ENCODE results near the gene TAPBP. TPM values are rescaled to one million over a fixed set of nuclear protein-coding genes. Genes with fewer than 3 reads are reported as not detected.
"Not testable (repeated sequence)": the region's sequence is repeated elsewhere in the genome, so short reads cannot be mapped to it uniquely, and the experiment has no call there.

The TAPBP gene
- total and polyA plus RNA-seq, 3 experiments from 2014 or later, result 211 to 500 (median 213) TPM

DNA sequence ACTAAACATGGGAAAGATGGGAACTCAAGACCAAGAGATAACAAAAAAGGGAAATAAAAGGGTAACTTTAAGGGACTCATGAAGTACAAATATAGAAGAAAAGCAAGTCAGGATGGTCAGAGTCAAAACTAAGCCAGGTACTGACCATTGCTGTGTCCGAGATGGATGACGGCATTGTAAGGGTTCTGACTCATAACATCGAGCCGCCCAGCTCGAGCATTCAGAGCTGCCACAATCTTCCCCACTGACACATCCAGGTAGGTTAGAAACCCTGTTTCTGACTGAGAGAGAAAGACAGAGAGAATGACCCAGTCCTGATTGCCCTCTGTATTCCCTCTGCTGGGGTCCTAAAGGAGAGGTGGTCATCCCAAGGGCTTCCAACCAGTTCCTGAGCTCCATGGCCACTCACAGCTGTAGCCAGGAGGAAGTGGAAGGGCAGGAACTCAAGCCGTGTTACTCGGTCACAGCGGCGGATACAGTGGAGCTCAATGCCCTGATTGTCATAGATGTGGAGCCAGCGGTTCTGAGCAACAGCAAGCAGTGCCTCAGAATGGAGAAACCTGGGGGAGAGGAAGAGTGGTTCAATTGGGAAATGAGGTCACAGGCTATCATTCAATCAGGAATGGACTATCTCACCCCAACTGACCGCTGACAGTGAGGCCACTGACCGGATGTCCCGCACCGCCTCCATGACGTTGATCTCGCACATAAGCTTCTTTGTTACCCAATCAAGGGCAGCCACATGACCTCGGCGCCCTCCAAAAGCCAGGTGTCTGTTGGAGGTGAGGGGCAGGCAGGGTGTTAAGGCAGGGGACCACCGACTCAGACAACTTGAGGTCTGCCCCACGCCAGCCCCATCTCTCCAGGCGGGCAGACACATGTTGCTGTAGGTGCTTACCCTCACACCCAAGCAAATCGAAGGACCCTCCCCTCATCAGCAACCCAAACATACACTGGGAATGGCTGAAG, 26.6 kb downstream of the TAPBP start:
- Histone ChIP-seq H3K36me3 (ENCODE audit: insufficient read depth, low read length) (peaks cover 34% of the 10 kb centered on the region), H3K4me3 (ENCODE audit: low read length) (no peak overlapping the region), H3K4me1 (ENCODE audit: insufficient read depth, low read length) (peaks cover 24% of the 10 kb centered on the region), H3K27ac (ENCODE audit: low read depth, low read length) (no peak overlapping the region), H3K9me3 (ENCODE audit: low read length) (no peaks in the 10 kb centered on the region), H3K27me3 (ENCODE audit: insufficient read depth, low read length, poor library complexity, severe bottlenecking) (no peaks in the 10 kb centered on the region)
- Mint-ChIP-seq H3K9me3 (no peaks in the 10 kb centered on the region), H3K4me1 (peaks cover 37 to 50% (median 49%) of the 10 kb centered on the region in 3 donors), H3K36me3 (peaks cover 6 to 68% (median 15%) of the 10 kb centered on the region in 3 donors), H3K4me3 (peak overlapping the region; percentile 89 to 99 (median 97)), H3K27me3 (no peaks in the 10 kb centered on the region), H3K27ac (peak overlapping the region in 6 of 8 donors; percentile 44 to 95 (median 73))
- CTCF ChIA-PET, result interaction anchor here (0.8 to 5.3 kb wide), 3 partner anchors 9 to 25 kb away, joined by 3 to 38 read pairs (median 4); partner anchors contain the start of genes B3GALT4, RPS18 and VPS52
- POLR2A ChIA-PET, result interaction anchor here (0.7 to 3.6 kb wide), 7 partner anchors 8 to 58 kb away, joined by 3 to 41 read pairs (median 8); partner anchors contain the start of genes B3GALT4, RGL2 and ZBTB22
- no peak for DNase-seq

DNA sequence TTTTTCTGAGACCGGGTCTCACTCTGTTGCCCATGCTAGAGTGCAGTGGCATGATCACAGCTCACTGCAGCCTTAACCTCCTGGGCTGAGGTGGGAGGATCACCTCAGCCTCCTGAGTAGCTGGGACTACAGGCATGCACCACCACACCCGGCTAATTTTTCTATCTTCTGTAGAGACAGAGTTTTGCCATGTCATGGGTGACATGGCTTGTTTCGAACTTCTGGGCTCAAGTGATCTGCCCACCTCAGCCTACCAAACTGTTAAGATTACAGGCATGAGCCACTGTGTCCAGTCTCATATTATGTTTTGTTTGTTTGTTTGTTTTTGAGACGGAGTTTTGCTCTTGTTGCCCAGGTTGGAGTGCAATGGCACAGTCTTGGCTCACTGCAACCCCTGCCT, 28.7 kb downstream of the TAPBP start:
- peaks cover 6 to 74% (median 16%) of the 10 kb centered on the region in 3 donors for H3K36me3 Mint-ChIP-seq
- H3K4me3 Mint-ChIP-seq, result peak overlapping the region in 1 of 7 donors; percentile 59
- H3K4me1 ChIP-seq (ENCODE audit: insufficient read depth, low read length), result peaks cover 18% of the 10 kb centered on the region
- H3K9me3 ChIP-seq (ENCODE audit: low read length); H3K27me3 ChIP-seq (ENCODE audit: insufficient read depth, low read length, poor library complexity, severe bottlenecking); H3K27ac Mint-ChIP-seq; H3K27ac ChIP-seq (ENCODE audit: low read depth, low read length); H3K9me3 Mint-ChIP-seq; POLR2A ChIA-PET; H3K4me3 ChIP-seq (ENCODE audit: low read length); H3K27me3 Mint-ChIP-seq; CTCF ChIA-PET; DNase-seq: not testable (repeated sequence)
- H3K36me3 ChIP-seq (ENCODE audit: insufficient read depth, low read length), result peaks cover 29% of the 10 kb centered on the region
- peaks cover 31 to 55% (median 45%) of the 10 kb centered on the region in 3 donors for H3K4me1 Mint-ChIP-seq

DNA sequence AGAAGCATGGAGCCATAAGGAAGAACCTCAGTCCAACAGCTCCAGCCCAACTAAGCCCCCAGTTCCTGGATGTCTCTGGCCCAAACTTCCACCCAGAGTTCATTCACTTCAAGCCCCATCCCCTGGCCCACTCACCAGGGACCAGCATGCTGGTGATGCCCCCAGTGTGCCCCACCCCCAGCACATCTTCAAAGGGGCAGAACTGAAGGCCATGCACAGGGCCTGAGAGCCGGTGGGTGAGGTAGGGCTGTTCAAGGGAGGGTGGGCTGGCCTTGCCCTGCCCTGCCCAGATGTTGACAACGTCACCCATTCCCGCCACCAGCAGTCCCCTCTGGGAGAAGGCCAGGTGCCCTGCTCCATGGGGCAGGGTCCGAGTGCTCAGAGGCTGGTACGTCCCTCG, 33.3 kb downstream of the TAPBP start:
- CTCF ChIA-PET, result no interaction called here
- POLR2A ChIA-PET, result interaction anchor here (0.8 kb wide), 1 partner anchor 9 kb away, joined by 4 read pairs; the partner anchor contains the start of genes PFDN6 and WDR46
- DNase-seq, result no peak
- peak overlapping the region in 3 of 7 donors; percentile 29 to 98 (median 36) for H3K4me3 Mint-ChIP-seq
- no peak overlapping the region for H3K4me3 ChIP-seq (ENCODE audit: low read length)
- H3K36me3 Mint-ChIP-seq, result peaks cover 0 to 82% (median 12%) of the 10 kb centered on the region in 3 donors
- H3K4me1 Mint-ChIP-seq, result peaks cover 33 to 61% (median 44%) of the 10 kb centered on the region in 3 donors
- H3K27ac ChIP-seq (ENCODE audit: low read depth, low read length), result peak overlapping the region; percentile 16
- H3K27me3 Mint-ChIP-seq, result no peaks in the 10 kb centered on the region
- H3K36me3 ChIP-seq (ENCODE audit: insufficient read depth, low read length), result peaks cover 25% of the 10 kb centered on the region
- H3K27me3 ChIP-seq (ENCODE audit: insufficient read depth, low read length, poor library complexity, severe bottlenecking), result no peaks in the 10 kb centered on the region
- peak overlapping the region in 3 of 8 donors; percentile 47 to 70 (median 64) for H3K27ac Mint-ChIP-seq
- no peaks in the 10 kb centered on the region for H3K9me3 ChIP-seq (ENCODE audit: low read length)
- H3K9me3 Mint-ChIP-seq, result no peaks in the 10 kb centered on the region
- peaks cover 30% of the 10 kb centered on the region for H3K4me1 ChIP-seq (ENCODE audit: insufficient read depth, low read length)

DNA sequence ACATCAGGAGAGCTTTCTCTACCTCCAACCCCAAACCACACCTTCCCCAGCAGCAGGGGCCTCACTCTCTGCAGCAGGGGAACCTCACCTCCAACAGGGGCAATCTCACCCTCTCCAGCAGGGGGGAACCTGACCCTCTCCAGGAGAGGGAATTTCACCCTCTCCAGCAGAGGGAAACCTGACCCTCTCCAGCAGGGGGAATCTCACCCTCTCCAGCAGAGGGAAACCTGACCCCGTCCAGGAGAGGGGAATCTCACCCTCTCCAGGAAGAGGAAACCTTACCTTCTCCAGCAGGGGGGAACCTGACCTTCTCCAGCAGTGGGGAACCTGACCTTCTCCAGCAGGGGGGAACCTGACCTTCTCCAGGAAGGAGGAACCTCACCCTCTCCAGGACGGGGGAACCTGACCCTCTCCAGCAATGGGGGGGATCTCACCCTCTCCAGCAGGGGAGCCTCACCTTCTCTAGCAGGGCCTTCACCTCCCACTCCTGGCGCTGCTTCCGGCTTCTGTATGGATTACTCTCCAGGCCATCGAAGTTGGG, 33.8 kb downstream of the TAPBP start:
- no peaks in the 10 kb centered on the region for H3K27me3 Mint-ChIP-seq
- H3K27ac Mint-ChIP-seq, result peak overlapping the region in 5 of 8 donors; percentile 43 to 90 (median 70)
- peaks cover 30% of the 10 kb centered on the region for H3K36me3 ChIP-seq (ENCODE audit: insufficient read depth, low read length)
- CTCF ChIA-PET, result interaction anchor here (3.8 kb wide), 1 partner anchor 8 kb away, joined by 38 read pairs; the partner anchor contains the start of genes PFDN6 and WDR46
- H3K27ac ChIP-seq (ENCODE audit: low read depth, low read length), result peak overlapping the region; percentile 16
- no peaks in the 10 kb centered on the region for H3K27me3 ChIP-seq (ENCODE audit: insufficient read depth, low read length, poor library complexity, severe bottlenecking)
- no peaks in the 10 kb centered on the region for H3K9me3 Mint-ChIP-seq
- H3K9me3 ChIP-seq (ENCODE audit: low read length), result no peaks in the 10 kb centered on the region
- POLR2A ChIA-PET, result no interaction called here
- H3K4me3 ChIP-seq (ENCODE audit: low read length), result no peak overlapping the region
- peaks cover 30% of the 10 kb centered on the region for H3K4me1 ChIP-seq (ENCODE audit: insufficient read depth, low read length)
- H3K36me3 Mint-ChIP-seq, result peaks cover 0 to 84% (median 12%) of the 10 kb centered on the region in 3 donors
- peak overlapping the region in 3 of 7 donors; percentile 29 to 98 (median 40) for H3K4me3 Mint-ChIP-seq
- peaks cover 36 to 66% (median 49%) of the 10 kb centered on the region in 3 donors for H3K4me1 Mint-ChIP-seq
- DNase-seq, result no peak

DNA sequence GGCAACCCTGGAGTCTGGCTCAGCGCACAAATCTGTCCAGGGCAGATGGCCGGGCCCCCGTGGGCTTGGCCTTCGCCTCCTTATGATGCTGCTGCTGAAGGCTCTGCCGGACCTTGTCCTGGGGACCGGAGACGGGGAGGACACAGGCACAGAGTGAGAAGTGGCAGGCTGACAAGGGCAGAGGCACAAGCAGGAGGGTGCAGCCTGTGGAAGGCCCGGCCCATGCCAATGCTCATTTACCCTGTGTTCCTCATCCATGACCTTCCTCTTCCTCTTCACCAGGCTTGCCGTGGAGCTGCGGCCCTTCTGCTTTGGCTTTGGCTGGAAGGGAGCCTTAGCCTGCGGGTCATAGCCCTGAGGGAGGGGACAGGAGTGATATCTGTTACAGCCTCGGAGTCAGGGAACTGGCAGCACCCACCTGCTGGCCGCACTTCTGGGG, 34.6 kb downstream of the TAPBP start:
- Mint-ChIP-seq H3K27me3 (no peaks in the 10 kb centered on the region), H3K36me3 (peaks cover 0 to 85% (median 17%) of the 10 kb centered on the region in 3 donors), H3K4me3 (peak overlapping the region in 5 of 7 donors; percentile 29 to 98 (median 89)), H3K27ac (peak overlapping the region in 4 of 8 donors; percentile 38 to 92 (median 90)), H3K4me1 (peaks cover 43 to 74% (median 57%) of the 10 kb centered on the region in 3 donors), H3K9me3 (no peaks in the 10 kb centered on the region)
- POLR2A ChIA-PET, result interaction anchor here (0.9 to 1.8 kb wide), 2 partner anchors 8 to 20 kb away, joined by 3 to 9 read pairs; partner anchors contain the start of gene RGL2
- peaks cover 35% of the 10 kb centered on the region for H3K4me1 ChIP-seq (ENCODE audit: insufficient read depth, low read length)
- no peaks in the 10 kb centered on the region for H3K27me3 ChIP-seq (ENCODE audit: insufficient read depth, low read length, poor library complexity, severe bottlenecking)
- no peak overlapping the region for H3K27ac ChIP-seq (ENCODE audit: low read depth, low read length)
- no peaks in the 10 kb centered on the region for H3K9me3 ChIP-seq (ENCODE audit: low read length)
- H3K36me3 ChIP-seq (ENCODE audit: insufficient read depth, low read length), result peaks cover 31% of the 10 kb centered on the region
- DNase-seq, result no peak
- CTCF ChIA-PET, result interaction anchor here (3.2 to 3.8 kb wide), 2 partner anchors 9 to 19 kb away, joined by 33 to 38 read pairs; partner anchors contain the start of genes PFDN6, RGL2 and WDR46
- no peak overlapping the region for H3K4me3 ChIP-seq (ENCODE audit: low read length)

DNA sequence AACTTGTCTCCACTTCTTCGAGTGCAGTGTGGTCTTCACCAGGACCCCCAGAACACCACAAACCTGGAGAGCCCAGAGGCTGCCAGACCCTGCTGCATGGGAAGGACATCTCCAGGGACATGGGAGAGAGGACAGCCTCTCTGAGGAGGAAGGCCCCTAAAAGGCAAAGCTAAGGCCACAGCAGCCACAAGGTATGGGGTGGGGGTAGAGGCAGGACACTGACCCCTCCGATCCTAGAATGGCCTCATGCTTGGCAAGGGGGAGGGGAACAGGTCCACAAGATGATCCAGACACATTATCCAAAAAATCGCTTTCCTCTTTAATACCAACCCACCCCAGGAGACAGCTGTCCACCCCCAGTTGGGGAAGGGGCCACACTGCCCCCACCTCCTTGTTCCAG, 35.1 kb downstream of the TAPBP start:
- H3K4me1 Mint-ChIP-seq, result peaks cover 46 to 79% (median 61%) of the 10 kb centered on the region in 3 donors
- H3K4me3 Mint-ChIP-seq, result peak overlapping the region; percentile 47 to 98 (median 89)

DNA sequence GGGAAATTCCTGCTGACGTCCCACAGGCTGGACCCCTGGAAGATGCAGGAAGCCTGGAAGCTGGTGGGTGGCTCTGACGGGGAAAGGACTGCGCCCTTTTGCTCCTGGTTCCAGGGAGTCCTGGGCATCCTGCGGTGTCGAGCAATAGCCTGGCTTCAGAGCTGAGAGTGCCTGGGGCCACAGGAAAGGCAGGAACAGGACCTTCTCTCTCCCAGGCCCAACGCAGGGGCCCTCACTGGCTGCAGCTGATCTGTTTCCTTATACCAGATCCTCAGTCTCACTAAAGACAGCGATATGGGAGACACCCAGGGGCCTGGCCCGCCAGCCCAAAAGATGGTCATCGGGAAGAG, 35.5 kb downstream of the TAPBP start:
- Mint-ChIP-seq H3K36me3 (peaks cover 0 to 90% (median 18%) of the 10 kb centered on the region in 3 donors), H3K4me3 (peak overlapping the region; percentile 47 to 98 (median 89)), H3K27ac (peak overlapping the region; percentile 60 to 96 (median 92)), H3K27me3 (no peaks in the 10 kb centered on the region), H3K9me3 (no peaks in the 10 kb centered on the region), H3K4me1 (peaks cover 50 to 83% (median 66%) of the 10 kb centered on the region in 3 donors)
- H3K4me1 ChIP-seq (ENCODE audit: insufficient read depth, low read length), result peaks cover 44% of the 10 kb centered on the region
- H3K9me3 ChIP-seq (ENCODE audit: low read length), result no peaks in the 10 kb centered on the region
- H3K27me3 ChIP-seq (ENCODE audit: insufficient read depth, low read length, poor library complexity, severe bottlenecking), result no peaks in the 10 kb centered on the region
- ChIA-PET POLR2A (interaction anchor here (0.5 to 2.8 kb wide), 7 partner anchors 9 to 29 kb away, joined by 3 to 41 read pairs (median 9); partner anchors contain the start of genes PFDN6, RGL2 and WDR46), CTCF (interaction anchor here (0.8 to 3.8 kb wide), 7 partner anchors 10 to 112 kb away, joined by 3 to 38 read pairs (median 9); partner anchors contain the start of genes PFDN6, RGL2 and WDR46)
- H3K27ac ChIP-seq (ENCODE audit: low read depth, low read length), result peak overlapping the region; percentile 68
- no peak for DNase-seq
- H3K4me3 ChIP-seq (ENCODE audit: low read length), result peak overlapping the region; percentile 80
- peaks cover 29% of the 10 kb centered on the region for H3K36me3 ChIP-seq (ENCODE audit: insufficient read depth, low read length)

More for the DNA sequence above, 35.1 kb downstream of the TAPBP start:
- Mint-ChIP-seq H3K27ac (peak overlapping the region in 7 of 8 donors; percentile 60 to 96 (median 92)), H3K9me3 (no peaks in the 10 kb centered on the region), H3K27me3 (no peaks in the 10 kb centered on the region), H3K36me3 (peaks cover 0 to 86% (median 17%) of the 10 kb centered on the region in 3 donors)
- no peaks in the 10 kb centered on the region for H3K9me3 ChIP-seq (ENCODE audit: low read length)
- CTCF ChIA-PET, result interaction anchor here (0.8 to 3.8 kb wide), 5 partner anchors 10 to 112 kb away, joined by 4 to 38 read pairs (median 11); partner anchors contain the start of genes PFDN6, RGL2 and WDR46
- no peak for DNase-seq
- H3K4me3 ChIP-seq (ENCODE audit: low read length), result no peak overlapping the region
- peaks cover 40% of the 10 kb centered on the region for H3K4me1 ChIP-seq (ENCODE audit: insufficient read depth, low read length)
- H3K27ac ChIP-seq (ENCODE audit: low read depth, low read length), result no peak overlapping the region
- POLR2A ChIA-PET, result interaction anchor here (0.9 to 2.7 kb wide), 4 partner anchors 9 to 29 kb away, joined by 3 to 24 read pairs (median 6); partner anchors contain the start of gene RGL2
- peaks cover 29% of the 10 kb centered on the region for H3K36me3 ChIP-seq (ENCODE audit: insufficient read depth, low read length)
- no peaks in the 10 kb centered on the region for H3K27me3 ChIP-seq (ENCODE audit: insufficient read depth, low read length, poor library complexity, severe bottlenecking)

Measured in CD8-positive, alpha-beta memory T cell (primary cell).